ENCODE data around the gene PPP1R12B.
"Not testable (repeated sequence)": the region's sequence is repeated elsewhere in the genome, so short reads cannot be mapped to it uniquely, and the experiment has no call there.

The PPP1R12B gene

DNA sequence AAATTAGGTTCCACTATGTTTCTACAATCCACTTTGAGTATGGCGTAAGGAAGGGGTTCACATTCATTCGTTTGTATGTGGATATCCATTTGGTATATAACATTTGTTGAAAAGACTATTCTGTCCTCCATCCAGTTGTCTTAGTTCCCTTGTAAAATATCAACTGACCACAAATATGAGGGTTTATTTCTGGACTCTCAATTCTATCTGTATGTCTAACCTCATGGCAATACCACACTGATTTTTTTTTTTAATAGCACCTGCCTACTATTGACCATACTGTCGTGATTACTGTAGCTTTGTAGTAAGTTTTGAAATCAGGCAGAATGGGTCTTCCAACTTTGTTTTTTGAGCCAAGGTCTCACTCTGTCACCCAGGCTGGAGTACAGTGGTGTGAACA lies 263.5 kb downstream of the PPP1R12B start:
- H3K36me3 ChIP-seq (ENCODE audit: insufficient read depth, low read length); H3K9ac ChIP-seq (ENCODE audit: low read depth, low read length); H3K4me3 ChIP-seq (ENCODE audit: low read length); H3K27me3 ChIP-seq (ENCODE audit: insufficient read depth, low read length); H3K9me3 ChIP-seq (ENCODE audit: insufficient read depth, low read depth, low read length); H3K4me1 ChIP-seq (ENCODE audit: insufficient read depth, low read length); H3K27ac ChIP-seq (ENCODE audit: low read depth, low read length): not testable (repeated sequence)
- WGBS: 100% methylated on average over 1 of the region's 3 CpGs

DNA sequence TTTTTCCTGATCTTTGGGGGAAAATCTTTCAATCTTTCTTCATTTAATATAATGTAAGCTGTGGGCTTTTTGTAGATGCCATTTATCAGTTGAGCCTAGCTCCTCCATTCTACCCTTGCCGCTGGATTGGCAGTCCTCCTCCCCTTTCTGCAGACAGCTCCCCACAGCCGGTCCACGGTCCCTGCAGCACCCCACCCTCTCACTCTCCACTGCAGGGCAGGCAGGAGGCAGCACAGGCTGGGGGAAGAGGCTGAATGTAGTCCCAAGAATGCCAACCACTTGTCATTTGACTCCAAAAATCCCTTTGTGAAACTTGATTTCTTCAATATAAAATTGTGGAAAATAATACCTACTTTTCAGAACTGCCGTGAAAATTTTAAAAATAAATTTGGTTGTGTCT lies 265.1 kb downstream of the PPP1R12B start:
- H3K27ac ChIP-seq (ENCODE audit: low read depth, low read length): no peak overlapping the region
- H3K9ac ChIP-seq (ENCODE audit: low read depth, low read length): no peak overlapping the region
- WGBS: 91% methylated on average over 4 of the region's 4 CpGs
- no peak overlapping the region for H3K4me3 ChIP-seq (ENCODE audit: low read length)
- peaks cover 2% of the 10 kb centered on the region; the same call in 1 of the 2 replicates for H3K4me1 ChIP-seq (ENCODE audit: insufficient read depth, low read length)
- no peaks in the 10 kb centered on the region for H3K9me3 ChIP-seq (ENCODE audit: insufficient read depth, low read depth, low read length)
- H3K27me3 ChIP-seq (ENCODE audit: insufficient read depth, low read length): no peaks in the 10 kb centered on the region
- H3K36me3 ChIP-seq (ENCODE audit: insufficient read depth, low read length): no peaks in the 10 kb centered on the region

DNA sequence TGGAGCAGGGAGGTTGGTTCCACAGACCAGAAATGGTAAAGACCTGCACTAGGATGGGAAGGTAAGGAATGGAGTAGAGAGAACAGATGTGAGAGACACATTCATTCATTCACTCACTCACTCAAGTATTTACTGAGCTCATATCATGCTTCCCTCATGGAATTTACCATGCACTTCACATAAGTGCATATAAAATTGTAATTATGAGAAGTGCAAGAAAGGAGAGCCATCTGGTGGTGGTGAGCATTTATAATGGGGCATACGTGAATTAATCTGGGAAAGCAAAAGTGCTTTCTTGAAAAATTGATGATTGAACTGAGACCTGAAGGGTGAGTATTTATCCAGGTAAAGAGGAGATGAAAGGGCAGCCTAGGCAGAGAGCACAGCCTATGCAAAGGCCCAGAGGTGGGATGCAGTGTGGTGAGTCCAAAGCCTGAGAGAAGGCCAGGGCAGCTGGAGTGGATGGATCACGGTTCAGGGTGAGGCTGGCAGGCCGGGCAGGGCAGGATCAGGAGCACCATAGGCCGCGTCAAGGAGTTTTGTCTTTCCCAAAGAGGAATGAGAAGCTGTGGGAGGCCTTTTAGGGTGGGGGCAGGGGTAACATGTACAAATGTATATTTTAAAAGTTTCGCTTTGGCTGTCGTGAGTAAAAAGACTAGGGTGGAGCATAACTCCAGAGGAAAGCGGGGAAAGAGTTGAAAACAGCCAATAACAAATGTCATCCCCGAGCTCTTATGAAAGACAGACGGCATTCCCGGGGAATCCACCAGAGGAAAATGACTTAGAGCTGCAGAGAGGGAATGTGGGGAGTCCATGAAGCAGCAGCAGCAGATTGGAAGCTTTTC lies 266.1 kb downstream of the PPP1R12B start:
- not testable (repeated sequence) for H3K4me1 ChIP-seq (ENCODE audit: insufficient read depth, low read length); H3K27ac ChIP-seq (ENCODE audit: low read depth, low read length)

DNA sequence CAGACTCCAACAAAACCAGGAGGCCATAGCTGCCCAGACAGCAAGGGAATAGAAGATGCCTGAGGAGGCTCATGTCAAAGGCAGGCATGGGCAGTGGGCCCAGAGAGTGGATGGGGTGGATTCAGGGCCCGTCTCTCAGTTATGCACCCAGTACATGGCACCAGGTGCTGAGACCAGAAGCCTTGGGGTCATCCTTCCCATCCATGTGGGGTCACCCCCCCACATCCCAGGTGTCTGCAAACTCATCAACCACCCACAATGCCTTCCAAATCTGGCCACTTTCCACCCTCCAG lies 266.7 kb downstream of the PPP1R12B start:
- WGBS: 85% methylated on average over 1 of the region's 1 CpG

More for the DNA sequence above, 266.1 kb downstream of the PPP1R12B start:
- not testable (repeated sequence) for H3K4me3 ChIP-seq (ENCODE audit: low read length); H3K9ac ChIP-seq (ENCODE audit: low read depth, low read length); H3K36me3 ChIP-seq (ENCODE audit: insufficient read depth, low read length); H3K9me3 ChIP-seq (ENCODE audit: insufficient read depth, low read depth, low read length); H3K27me3 ChIP-seq (ENCODE audit: insufficient read depth, low read length)
- 91% methylated on average over 11 of the region's 11 CpGs for WGBS

DNA sequence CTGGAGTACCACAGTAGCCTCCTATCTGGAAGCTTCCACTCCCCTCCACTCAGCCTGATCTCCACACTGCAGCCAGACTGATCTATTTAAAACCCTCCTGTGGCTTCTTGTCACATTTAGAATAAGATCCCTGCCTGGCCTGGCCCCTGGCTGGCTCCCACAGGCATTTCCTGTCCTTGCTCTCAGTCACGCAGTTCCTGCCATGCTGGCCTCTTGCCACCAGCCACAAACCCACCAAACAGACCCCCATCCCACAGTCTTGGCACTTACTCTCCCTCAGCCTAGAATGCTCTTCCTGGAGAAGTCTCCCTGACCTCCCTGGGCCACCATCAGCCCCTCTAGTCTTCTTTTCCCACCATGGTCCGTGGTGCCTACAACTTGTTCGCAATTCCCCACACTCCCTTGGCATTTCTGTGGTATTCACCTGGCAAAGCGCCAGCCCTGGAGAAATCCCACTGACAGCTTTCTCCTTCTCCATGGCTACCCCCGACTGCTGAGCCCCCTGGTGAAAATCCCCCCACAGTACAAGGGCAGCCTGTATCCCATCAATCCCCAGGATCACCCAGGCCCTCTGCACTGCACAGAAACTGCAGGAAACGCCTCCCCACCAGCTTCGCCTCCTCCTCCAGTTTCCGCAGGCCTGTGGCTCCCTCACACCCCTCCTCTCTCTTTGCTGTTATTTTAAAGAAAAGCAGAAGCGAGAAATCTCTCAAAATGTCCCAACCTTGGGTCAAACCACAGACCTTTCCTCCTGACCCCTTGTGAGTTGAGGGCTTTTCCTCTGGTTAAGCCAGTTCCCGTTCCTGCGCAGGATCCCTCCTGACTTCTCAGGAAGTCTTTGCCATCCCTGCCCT lies 267.2 kb downstream of the PPP1R12B start:
- 86% methylated on average over 11 of the region's 11 CpGs for WGBS
- Histone ChIP-seq H3K9me3 (ENCODE audit: insufficient read depth, low read depth, low read length) (no peaks in the 10 kb centered on the region), H3K36me3 (ENCODE audit: insufficient read depth, low read length) (no peaks in the 10 kb centered on the region), H3K4me3 (ENCODE audit: low read length) (no peak overlapping the region), H3K27ac (ENCODE audit: low read depth, low read length) (no peak overlapping the region), H3K4me1 (ENCODE audit: insufficient read depth, low read length) (peaks cover 6% of the 10 kb centered on the region; the same call in 1 of the 2 replicates), H3K27me3 (ENCODE audit: insufficient read depth, low read length) (no peaks in the 10 kb centered on the region), H3K9ac (ENCODE audit: low read depth, low read length) (no peak overlapping the region)

More for the DNA sequence above, 266.7 kb downstream of the PPP1R12B start:
- H3K27ac ChIP-seq (ENCODE audit: low read depth, low read length); H3K4me3 ChIP-seq (ENCODE audit: low read length); H3K9me3 ChIP-seq (ENCODE audit: insufficient read depth, low read depth, low read length); H3K4me1 ChIP-seq (ENCODE audit: insufficient read depth, low read length); H3K9ac ChIP-seq (ENCODE audit: low read depth, low read length); H3K27me3 ChIP-seq (ENCODE audit: insufficient read depth, low read length); H3K36me3 ChIP-seq (ENCODE audit: insufficient read depth, low read length): not testable (repeated sequence)

DNA sequence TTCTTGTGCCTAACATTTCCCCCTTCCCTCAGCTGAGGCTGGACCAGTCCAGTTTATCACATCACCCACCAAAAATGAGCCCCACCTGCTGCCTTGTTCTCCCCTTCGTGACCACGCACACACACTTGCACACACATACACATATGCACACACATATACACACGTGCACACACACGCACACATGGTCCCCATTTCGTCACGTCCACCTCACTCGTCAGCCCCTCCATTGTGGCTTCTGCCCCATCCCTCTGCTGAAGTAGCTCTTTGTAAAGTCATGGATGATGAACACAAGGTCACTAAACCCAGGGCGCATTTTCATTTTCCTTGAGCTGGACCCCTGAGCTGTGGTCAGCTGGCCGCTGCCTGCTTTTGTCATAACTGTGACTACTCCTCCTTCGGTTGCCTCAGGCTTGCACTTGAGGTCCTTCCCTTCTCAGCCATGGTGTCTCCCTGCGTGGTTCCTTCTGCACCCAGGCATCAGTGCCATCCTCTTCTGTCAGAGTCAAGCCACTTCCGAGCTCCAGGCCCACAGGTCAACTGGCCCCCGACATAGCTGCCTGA lies 267.9 kb downstream of the PPP1R12B start:
- peaks cover 6% of the 10 kb centered on the region; the same call in 1 of the 2 replicates for H3K4me1 ChIP-seq (ENCODE audit: insufficient read depth, low read length)
- no peak overlapping the region for H3K9ac ChIP-seq (ENCODE audit: low read depth, low read length)
- no peak overlapping the region for H3K4me3 ChIP-seq (ENCODE audit: low read length)
- 93% methylated on average over 13 of the region's 13 CpGs for WGBS
- no peaks in the 10 kb centered on the region for H3K9me3 ChIP-seq (ENCODE audit: insufficient read depth, low read depth, low read length)
- H3K36me3 ChIP-seq (ENCODE audit: insufficient read depth, low read length): no peaks in the 10 kb centered on the region
- H3K27me3 ChIP-seq (ENCODE audit: insufficient read depth, low read length): no peaks in the 10 kb centered on the region
- no peak overlapping the region for H3K27ac ChIP-seq (ENCODE audit: low read depth, low read length)

DNA sequence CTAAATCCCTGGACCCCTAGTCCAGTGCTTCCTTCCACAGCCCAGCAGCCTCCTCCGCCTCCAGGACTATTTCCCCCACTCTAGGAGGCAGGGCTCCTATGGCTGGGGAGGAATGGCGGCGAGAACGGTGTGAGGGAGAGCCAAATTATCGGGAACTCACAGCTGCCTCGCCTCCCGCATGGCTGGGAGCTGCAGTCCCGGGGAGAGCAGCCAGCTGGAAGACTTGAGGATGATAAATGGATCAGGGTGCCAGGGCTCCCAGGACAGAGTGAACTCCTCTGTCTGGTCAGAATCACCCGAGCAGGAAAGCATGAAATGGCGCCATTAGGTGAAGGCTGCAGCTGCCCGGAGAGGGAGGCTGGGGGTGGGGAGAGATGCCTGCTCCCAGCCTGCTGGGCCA lies 270.5 kb downstream of the PPP1R12B start:
- peaks cover 16% of the 10 kb centered on the region; the same call in 1 of the 2 replicates for H3K4me1 ChIP-seq (ENCODE audit: insufficient read depth, low read length)
- not testable (repeated sequence) for H3K36me3 ChIP-seq (ENCODE audit: insufficient read depth, low read length); H3K9me3 ChIP-seq (ENCODE audit: insufficient read depth, low read depth, low read length); H3K9ac ChIP-seq (ENCODE audit: low read depth, low read length); H3K27me3 ChIP-seq (ENCODE audit: insufficient read depth, low read length); H3K27ac ChIP-seq (ENCODE audit: low read depth, low read length); H3K4me3 ChIP-seq (ENCODE audit: low read length)
- whole genome bisulfite sequencing: 77% methylated on average over 11 of the region's 11 CpGs

DNA sequence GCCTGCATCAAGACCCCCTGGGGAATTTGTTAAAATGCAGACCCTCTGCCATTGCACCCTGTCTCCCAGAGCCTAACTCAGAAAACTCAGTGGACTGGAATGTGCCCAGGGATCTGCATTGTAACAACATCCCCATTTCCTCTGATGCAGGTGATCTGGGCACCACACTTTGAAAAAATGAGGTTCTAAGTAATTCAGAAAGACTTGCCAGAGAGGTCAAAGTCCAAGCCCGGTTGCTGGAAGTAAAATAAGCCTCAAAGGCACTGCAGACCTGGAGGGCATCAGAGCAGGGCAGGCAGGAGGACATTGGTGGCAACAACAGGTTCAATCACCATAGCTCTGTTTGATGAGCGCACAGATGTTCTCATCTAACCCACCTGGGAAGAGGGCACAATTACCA lies 271.0 kb downstream of the PPP1R12B start:
- no peak overlapping the region for H3K4me3 ChIP-seq (ENCODE audit: low read length)
- no peak overlapping the region for H3K9ac ChIP-seq (ENCODE audit: low read depth, low read length)
- no peak overlapping the region for H3K27ac ChIP-seq (ENCODE audit: low read depth, low read length)
- H3K27me3 ChIP-seq (ENCODE audit: insufficient read depth, low read length): no peaks in the 10 kb centered on the region
- peaks cover 16% of the 10 kb centered on the region; the same call in 1 of the 2 replicates for H3K4me1 ChIP-seq (ENCODE audit: insufficient read depth, low read length)
- no peaks in the 10 kb centered on the region for H3K9me3 ChIP-seq (ENCODE audit: insufficient read depth, low read depth, low read length)
- 79% methylated on average over 2 of the region's 2 CpGs for WGBS
- no peaks in the 10 kb centered on the region for H3K36me3 ChIP-seq (ENCODE audit: insufficient read depth, low read length)

DNA sequence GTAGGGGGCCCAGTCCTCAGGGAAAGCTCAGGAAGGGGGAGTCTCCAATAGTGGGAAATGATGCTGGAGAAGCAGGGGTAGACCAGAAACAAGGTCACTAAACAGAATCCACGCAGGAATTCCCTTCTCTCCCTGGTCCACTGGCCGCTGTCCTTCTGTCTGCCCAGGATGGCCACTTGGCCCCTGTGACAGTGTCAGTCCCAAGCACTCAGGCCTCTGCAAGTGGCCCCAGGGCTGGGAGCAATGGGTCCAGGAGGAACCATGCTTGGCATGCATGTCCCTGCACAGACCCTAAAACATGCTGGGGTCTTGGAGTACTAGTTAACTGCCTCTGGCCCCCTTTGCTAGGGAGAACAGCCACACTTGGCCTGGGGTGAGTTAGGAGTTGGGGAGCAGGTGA lies 271.5 kb downstream of the PPP1R12B start:
- not testable (repeated sequence) for H3K4me3 ChIP-seq (ENCODE audit: low read length); H3K27ac ChIP-seq (ENCODE audit: low read depth, low read length); H3K9me3 ChIP-seq (ENCODE audit: insufficient read depth, low read depth, low read length); H3K27me3 ChIP-seq (ENCODE audit: insufficient read depth, low read length); H3K36me3 ChIP-seq (ENCODE audit: insufficient read depth, low read length); H3K9ac ChIP-seq (ENCODE audit: low read depth, low read length)
- 87% methylated on average over 2 of the region's 2 CpGs for WGBS
- H3K4me1 ChIP-seq (ENCODE audit: insufficient read depth, low read length): peaks cover 16% of the 10 kb centered on the region; the same call in 1 of the 2 replicates

DNA sequence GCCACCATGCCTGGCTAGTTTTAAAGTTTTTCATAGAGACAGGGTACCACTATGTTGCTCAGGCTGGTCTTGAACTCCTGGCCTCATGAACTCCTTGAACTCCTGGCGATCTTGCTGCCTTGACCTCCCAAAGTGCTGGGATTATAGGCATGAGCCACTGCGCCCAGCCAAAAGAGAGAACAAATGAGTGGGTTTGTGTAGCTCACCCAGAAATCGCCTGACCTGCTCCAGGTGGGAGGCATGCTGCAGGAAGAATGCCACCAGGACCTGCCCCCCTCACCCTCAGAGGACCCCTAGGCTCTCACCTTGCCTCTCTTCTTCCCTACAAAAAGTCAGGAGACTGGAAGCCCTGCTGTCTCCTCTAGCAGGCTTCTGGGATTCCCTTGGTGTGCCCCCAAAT lies 272.9 kb downstream of the PPP1R12B start:
- Histone ChIP-seq H3K4me1 (ENCODE audit: insufficient read depth, low read length) (peaks cover 16% of the 10 kb centered on the region; the same call in 1 of the 2 replicates), H3K9ac (ENCODE audit: low read depth, low read length) (no peak overlapping the region), H3K4me3 (ENCODE audit: low read length) (no peak overlapping the region), H3K27ac (ENCODE audit: low read depth, low read length) (no peak overlapping the region), H3K27me3 (ENCODE audit: insufficient read depth, low read length) (no peaks in the 10 kb centered on the region), H3K9me3 (ENCODE audit: insufficient read depth, low read depth, low read length) (no peaks in the 10 kb centered on the region), H3K36me3 (ENCODE audit: insufficient read depth, low read length) (no peaks in the 10 kb centered on the region)
- WGBS: 88% methylated on average over 3 of the region's 3 CpGs

DNA sequence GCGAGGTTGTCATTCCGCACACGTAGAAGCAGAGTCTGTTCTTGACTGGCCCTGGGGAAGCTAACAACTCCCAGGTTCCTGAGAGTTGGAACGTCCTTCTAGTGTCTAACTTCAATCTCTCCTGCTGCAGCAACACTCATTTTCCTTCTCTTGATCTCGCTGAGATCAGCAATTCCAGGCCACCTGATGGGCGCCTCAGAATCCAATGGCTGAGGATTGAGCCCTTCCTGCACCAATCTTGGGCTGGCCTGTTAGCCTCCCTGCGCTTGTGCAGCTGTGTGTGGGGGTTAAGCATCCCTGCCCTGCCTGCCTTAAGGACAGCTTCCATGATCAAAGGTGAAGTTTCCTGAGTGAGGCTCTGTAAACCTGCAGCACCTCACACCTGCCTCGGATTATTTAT lies 273.9 kb downstream of the PPP1R12B start:
- no peaks in the 10 kb centered on the region for H3K9me3 ChIP-seq (ENCODE audit: insufficient read depth, low read depth, low read length)
- H3K4me1 ChIP-seq (ENCODE audit: insufficient read depth, low read length): peaks cover 16% of the 10 kb centered on the region; the same call in 1 of the 2 replicates
- no peaks in the 10 kb centered on the region for H3K27me3 ChIP-seq (ENCODE audit: insufficient read depth, low read length)
- 84% methylated on average over 8 of the region's 8 CpGs for WGBS
- H3K4me3 ChIP-seq (ENCODE audit: low read length): no peak overlapping the region
- H3K27ac ChIP-seq (ENCODE audit: low read depth, low read length): no peak overlapping the region
- H3K9ac ChIP-seq (ENCODE audit: low read depth, low read length): no peak overlapping the region
- no peaks in the 10 kb centered on the region for H3K36me3 ChIP-seq (ENCODE audit: insufficient read depth, low read length)

All from HUES64 (cell line).